Cardiac fibroblast (primary cell): ENCODE measurements around the gene PEX12.

Experiments
- DNase-seq, 2 donors: peaks; one replicate each; pipeline versions ENCODE4 v3.0.0 to v3.0.0-alpha.2; 2010; ENCODE audit warnings: low read depth in 2 of 2
- H3K4me3 ChIP-seq, 2 donors: replicated peaks in 1 of 2; 1 replicate in 1 of 2; 2 replicates in 1 of 2; pipeline ENCODE4 v1.5.1; 2011; ENCODE audit warnings: low read depth in 2 of 2, low read length in 2 of 2, mild to moderate bottlenecking in 2 of 2, moderate library complexity in 1 of 2
- TF ChIP-seq, protein P1 (sequence below): IDR thresholded peaks from one replicate; pipeline ENCODE4 v1.5.1; 2011; ENCODE audit warnings: low read depth, mild to moderate bottlenecking, low read length, inconsistent platforms

The PEX12 gene

GRCh38 chr17:35548208-35548810 is 30.1 kb downstream of the PEX12 start:
- TF ChIP-seq, protein P1, sequence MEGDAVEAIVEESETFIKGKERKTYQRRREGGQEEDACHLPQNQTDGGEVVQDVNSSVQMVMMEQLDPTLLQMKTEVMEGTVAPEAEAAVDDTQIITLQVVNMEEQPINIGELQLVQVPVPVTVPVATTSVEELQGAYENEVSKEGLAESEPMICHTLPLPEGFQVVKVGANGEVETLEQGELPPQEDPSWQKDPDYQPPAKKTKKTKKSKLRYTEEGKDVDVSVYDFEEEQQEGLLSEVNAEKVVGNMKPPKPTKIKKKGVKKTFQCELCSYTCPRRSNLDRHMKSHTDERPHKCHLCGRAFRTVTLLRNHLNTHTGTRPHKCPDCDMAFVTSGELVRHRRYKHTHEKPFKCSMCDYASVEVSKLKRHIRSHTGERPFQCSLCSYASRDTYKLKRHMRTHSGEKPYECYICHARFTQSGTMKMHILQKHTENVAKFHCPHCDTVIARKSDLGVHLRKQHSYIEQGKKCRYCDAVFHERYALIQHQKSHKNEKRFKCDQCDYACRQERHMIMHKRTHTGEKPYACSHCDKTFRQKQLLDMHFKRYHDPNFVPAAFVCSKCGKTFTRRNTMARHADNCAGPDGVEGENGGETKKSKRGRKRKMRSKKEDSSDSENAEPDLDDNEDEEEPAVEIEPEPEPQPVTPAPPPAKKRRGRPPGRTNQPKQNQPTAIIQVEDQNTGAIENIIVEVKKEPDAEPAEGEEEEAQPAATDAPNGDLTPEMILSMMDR: no peak
- DNase-seq: no peak
- H3K4me3 ChIP-seq: no peak overlapping the region

GRCh38 chr17:35546487-35546886 is 31.9 kb downstream of the PEX12 start:
- TF ChIP-seq, protein P1: no peak
- H3K4me3 ChIP-seq: no peak overlapping the region
- no peak for DNase-seq

- TF ChIP-seq, protein P1: no peak
- DNase-seq: no peak
- H3K4me3 ChIP-seq: no peak overlapping the region
Observed at GRCh38 chr17:35545150-35545549, 33.2 kb downstream of the PEX12 start.

DNA sequence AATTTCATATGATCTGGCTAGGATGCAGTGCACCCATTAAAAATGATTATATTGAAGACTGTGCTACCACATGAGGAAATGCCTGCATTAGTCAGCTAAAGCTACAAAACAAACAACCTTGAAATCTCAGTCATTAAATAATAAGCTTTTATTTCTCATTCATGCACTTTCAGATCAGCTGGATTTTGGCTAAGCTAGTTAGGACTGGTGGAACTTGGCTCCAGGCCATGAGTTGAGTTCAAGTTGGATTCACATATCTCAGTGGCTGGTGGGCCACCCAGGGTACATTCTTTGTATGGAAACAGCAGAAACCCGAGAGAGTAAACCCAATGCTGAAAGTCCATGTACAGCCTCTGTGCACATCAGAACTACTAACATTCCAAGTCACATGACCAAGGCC is 34.5 kb downstream of the PEX12 start:
- peak; percentile 13 to 15 for DNase-seq
- H3K4me3 ChIP-seq: no peak overlapping the region
- TF ChIP-seq, protein P1: no peak

DNA sequence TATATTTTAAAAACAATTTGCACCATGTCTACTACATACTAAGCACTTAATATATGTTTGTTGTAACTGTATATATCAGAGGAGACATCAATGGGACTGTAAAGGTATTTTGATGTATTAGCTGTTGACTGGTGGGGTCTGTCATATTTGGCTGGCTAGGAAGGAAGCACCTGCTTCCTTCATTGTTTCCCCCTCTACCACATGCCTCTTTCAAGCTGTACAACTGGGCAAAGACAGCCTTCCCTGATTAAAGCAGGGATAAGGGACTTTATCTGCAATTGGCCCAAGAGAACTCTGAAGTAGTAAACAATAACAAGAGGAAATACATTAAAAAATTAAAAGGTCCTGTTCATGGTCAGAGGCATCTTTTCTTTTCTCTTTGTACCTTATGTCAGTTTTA is 35.4 kb downstream of the PEX12 start:
- TF ChIP-seq, protein P1: no peak
- no peak for DNase-seq
- H3K4me3 ChIP-seq: no peak overlapping the region

DNA sequence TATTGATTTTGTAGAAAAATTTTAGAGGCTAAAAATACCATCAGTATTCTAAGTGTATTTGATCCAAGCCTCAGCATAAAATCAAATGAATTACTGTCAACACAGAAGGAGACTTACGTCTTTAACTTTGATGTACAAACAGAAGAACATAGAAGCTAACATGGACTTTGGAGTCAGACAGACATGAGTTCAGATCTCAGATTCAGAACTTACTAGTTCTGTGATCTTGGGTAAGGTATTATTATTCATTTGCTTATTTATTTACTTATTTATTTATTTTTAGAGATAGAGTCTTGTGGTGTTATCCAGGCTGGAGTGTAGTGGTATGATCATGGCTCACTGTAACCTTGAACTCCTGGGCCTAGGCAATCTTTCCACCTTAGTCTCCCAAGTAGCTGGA is 36.9 kb downstream of the PEX12 start:
- H3K4me3 ChIP-seq: no peak overlapping the region
- TF ChIP-seq, protein P1: no peak
- DNase-seq: no peak
